CD4-positive, alpha-beta memory T cell (primary cell): Measurements from ENCODE around the gene EFNA1. TPM values are rescaled to one million over a fixed set of nuclear protein-coding genes. Genes with fewer than 3 reads are reported as not detected.

ENCODE experiments used
- CTCF ChIA-PET: fragments of 350-600 bp; sonication (Branson Sonifier 250); formaldehyde crosslinking; loops from one replicate; lab custom pipeline; 2021; ENCODE audit warnings: inconsistent platforms; ENCODE audit not compliant: partially characterized antibody; lab: Charles Lee
- POLR2A ChIA-PET: fragments of 350-600 bp; sonication (Branson Sonifier 250); formaldehyde crosslinking; loops from one replicate; lab custom pipeline; 2021; ENCODE audit not compliant: partially characterized antibody; lab: Charles Lee
- DNase-seq, 5 donors: peaks; one replicate each; pipeline versions ENCODE4 v3.0.0 to v3.0.0-alpha.2; 2020 to 2022; ENCODE audit warnings: mixed read lengths in 1 of 5
- H3K27ac ChIP-seq: one replicate; pipeline ENCODE4 v1.7.0; 2013; ENCODE audit warnings: low read depth, low read length
- H3K27me3 ChIP-seq: 2 replicates; pipeline ENCODE4 v1.7.0; 2013; ENCODE audit warnings: mild to moderate bottlenecking, low read length, moderate library complexity; ENCODE audit not compliant: insufficient read depth
- H3K36me3 ChIP-seq: 2 replicates; pipeline ENCODE4 v1.7.0; 2013; ENCODE audit warnings: mild to moderate bottlenecking, low read length, moderate library complexity; ENCODE audit not compliant: insufficient read depth
- H3K4me1 ChIP-seq: 2 replicates; pipeline ENCODE4 v1.7.0; 2013; ENCODE audit warnings: mild to moderate bottlenecking, low read length, moderate library complexity; ENCODE audit not compliant: insufficient read depth
- H3K4me3 ChIP-seq, 2 donors: one replicate each; pipeline ENCODE4 v1.7.0; 2013; ENCODE audit warnings: low read length in 2 of 2, mild to moderate bottlenecking in 1 of 2
- H3K9me3 ChIP-seq, 2 donors: one replicate each; pipeline ENCODE4 v1.7.0; 2013; ENCODE audit warnings: low read length in 2 of 2, control low read depth in 1 of 2; ENCODE audit not compliant: control insufficient read depth in 1 of 2
- H3K27ac Mint-ChIP-seq, 7 donors: one replicate each; pipeline ENCODE4 v1.8.0; 2020 to 2021; ENCODE audit warnings: mixed read lengths in 7 of 7, mild to moderate bottlenecking in 6 of 7, inconsistent platforms in 3 of 7, moderate library complexity in 3 of 7
- H3K27me3 Mint-ChIP-seq, 2 donors: one replicate each; pipeline ENCODE4 v1.8.0; 2020 to 2021; ENCODE audit warnings: mixed read lengths in 2 of 2
- H3K36me3 Mint-ChIP-seq, 2 donors: one replicate each; pipeline ENCODE4 v1.8.0; 2020 to 2021; ENCODE audit warnings: mixed read lengths in 2 of 2, inconsistent platforms in 1 of 2, mild to moderate bottlenecking in 1 of 2
- H3K4me1 Mint-ChIP-seq, 4 donors: one replicate each; pipeline ENCODE4 v1.8.0; 2020 to 2021; ENCODE audit warnings: mixed read lengths in 4 of 4, mild to moderate bottlenecking in 1 of 4
- H3K4me3 Mint-ChIP-seq, 8 donors: one replicate each; pipeline ENCODE4 v1.8.0; 2020 to 2021; ENCODE audit warnings: mixed read lengths in 8 of 8, mild to moderate bottlenecking in 7 of 8, moderate library complexity in 6 of 8, inconsistent platforms in 3 of 8
- H3K9me3 Mint-ChIP-seq, 8 donors: one replicate each; pipeline ENCODE4 v1.8.0; 2020 to 2021; ENCODE audit warnings: mixed read lengths in 8 of 8, mild to moderate bottlenecking in 5 of 8, inconsistent platforms in 3 of 8, moderate library complexity in 1 of 8
- intact Hi-C: fragments of 100-400 bp; cut with micrococcal nuclease; formaldehyde crosslinking; loops from one replicate; pipeline ENCODE4 v1.15.1; 2023
- polyA plus RNA-seq, 2 donors: library from polyadenylated mRNA; unstranded; fragments of 300-500 nt; fragmentation: Illumina TruSeq; gene quantifications; one replicate each; pipeline ENCODE4 v1.2.3, GENCODE V29; 2021
- total RNA-seq, 2 experiments: library from RNA; stranded (reverse); gene quantifications; one replicate each; pipeline ENCODE4 v1.2.3, GENCODE V29; 2021

Gene EFNA1
- total and polyA plus RNA-seq, 4 experiments from 2014 or later, result 0.84 to 2.0 (median 1.6) TPM

DNA sequence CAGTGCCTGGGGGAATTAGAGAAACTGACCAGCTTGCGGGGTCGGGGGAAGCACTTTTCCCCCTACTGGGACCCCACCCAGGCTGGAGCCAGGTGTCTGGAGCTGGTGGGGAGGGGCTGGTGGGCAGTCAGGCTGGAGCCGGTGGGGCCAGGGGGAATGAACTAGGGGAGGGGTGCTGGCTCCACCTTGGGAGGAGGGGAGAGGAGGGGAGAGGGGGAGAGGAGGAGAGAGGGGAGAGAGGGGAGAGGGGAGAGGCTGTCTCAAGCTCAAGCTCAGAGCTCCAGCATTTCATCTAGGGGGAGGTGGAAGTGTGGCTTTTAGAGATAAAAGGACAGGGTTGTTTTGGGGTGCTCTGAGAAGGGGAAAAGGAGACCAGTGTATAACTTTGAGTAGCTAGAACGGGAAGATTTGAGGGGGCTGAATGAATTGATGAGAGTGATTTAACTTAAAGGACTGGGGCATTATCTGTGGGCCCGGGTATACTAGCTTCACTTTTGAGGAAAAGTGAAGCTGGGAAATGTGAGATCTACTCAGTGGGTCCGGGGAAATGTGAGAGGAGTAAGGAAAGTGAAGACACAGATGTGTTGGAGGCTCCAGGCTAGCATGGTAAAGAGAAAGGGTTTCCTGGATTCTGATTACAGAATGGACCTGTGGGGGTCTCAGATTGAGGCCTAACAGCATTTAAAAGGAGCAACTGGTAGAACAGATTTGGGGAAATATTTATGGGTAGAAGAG lies 2.8 kb downstream of the EFNA1 start:
- Mint-ChIP-seq H3K27ac (peak overlapping the region in 3 of 7 donors; percentile 2 to 59 (median 29)), H3K9me3 (peaks cover 0 to 2% (median 0%) of the 10 kb centered on the region in 8 donors), H3K36me3 (peaks cover 0 to 5% of the 10 kb centered on the region in 2 donors), H3K4me3 (no peak overlapping the region), H3K27me3 (peaks cover 9 to 15% of the 10 kb centered on the region in 2 donors), H3K4me1 (peaks cover 25 to 61% (median 36%) of the 10 kb centered on the region in 4 donors)
- no peak overlapping the region for H3K27ac ChIP-seq
- H3K4me1 ChIP-seq, result peaks cover 40% of the 10 kb centered on the region
- H3K36me3 ChIP-seq, result no peaks in the 10 kb centered on the region
- peaks cover 12% of the 10 kb centered on the region for H3K27me3 ChIP-seq
- ChIA-PET POLR2A (interaction anchor here (1.2 kb wide), 2 partner anchors 43 to 52 kb away, joined by 3 read pairs; partner anchors contain the start of genes EFNA3 and KRTCAP2), CTCF (interaction anchor here (0.6 to 2.7 kb wide), 5 partner anchors 13 to 102 kb away, joined by 3 to 18 read pairs (median 3); no protein-coding TSS in a partner anchor)
- H3K4me3 ChIP-seq, result no peak overlapping the region
- no peak for DNase-seq
- no peaks in the 10 kb centered on the region for H3K9me3 ChIP-seq
- intact Hi-C loops, result no loop called here

DNA sequence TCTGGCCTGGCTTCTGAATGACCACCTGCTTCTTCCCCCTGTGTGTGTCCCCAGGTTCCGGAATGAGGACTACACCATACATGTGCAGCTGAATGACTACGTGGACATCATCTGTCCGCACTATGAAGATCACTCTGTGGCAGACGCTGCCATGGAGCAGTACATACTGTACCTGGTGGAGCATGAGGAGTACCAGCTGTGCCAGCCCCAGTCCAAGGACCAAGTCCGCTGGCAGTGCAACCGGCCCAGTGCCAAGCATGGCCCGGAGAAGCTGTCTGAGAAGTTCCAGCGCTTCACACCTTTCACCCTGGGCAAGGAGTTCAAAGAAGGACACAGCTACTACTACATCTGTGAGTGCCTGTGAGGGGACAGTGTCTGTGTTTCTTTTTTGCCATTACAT lies 3.6 kb downstream of the EFNA1 start:
- Histone ChIP-seq H3K4me1 (peaks cover 39% of the 10 kb centered on the region), H3K4me3 (no peak overlapping the region), H3K9me3 (no peaks in the 10 kb centered on the region), H3K27ac (no peak overlapping the region), H3K27me3 (peaks cover 12% of the 10 kb centered on the region), H3K36me3 (no peaks in the 10 kb centered on the region)
- CTCF ChIA-PET, result interaction anchor here (1.0 to 1.2 kb wide), 4 partner anchors 12 to 62 kb away, joined by 3 to 4 read pairs (median 4); partner anchors contain the start of gene KRTCAP2
- Mint-ChIP-seq H3K9me3 (no peaks in the 10 kb centered on the region), H3K4me3 (peak overlapping the region in 1 of 8 donors; percentile 36), H3K27ac (peak overlapping the region in 2 of 7 donors; percentile 5 to 17), H3K36me3 (peaks cover 0 to 10% of the 10 kb centered on the region in 2 donors), H3K4me1 (peaks cover 25 to 69% (median 40%) of the 10 kb centered on the region in 4 donors), H3K27me3 (peaks cover 8 to 15% of the 10 kb centered on the region in 2 donors)
- intact Hi-C loops, result no loop called here
- DNase-seq, result no peak
- POLR2A ChIA-PET, result no interaction called here

DNA sequence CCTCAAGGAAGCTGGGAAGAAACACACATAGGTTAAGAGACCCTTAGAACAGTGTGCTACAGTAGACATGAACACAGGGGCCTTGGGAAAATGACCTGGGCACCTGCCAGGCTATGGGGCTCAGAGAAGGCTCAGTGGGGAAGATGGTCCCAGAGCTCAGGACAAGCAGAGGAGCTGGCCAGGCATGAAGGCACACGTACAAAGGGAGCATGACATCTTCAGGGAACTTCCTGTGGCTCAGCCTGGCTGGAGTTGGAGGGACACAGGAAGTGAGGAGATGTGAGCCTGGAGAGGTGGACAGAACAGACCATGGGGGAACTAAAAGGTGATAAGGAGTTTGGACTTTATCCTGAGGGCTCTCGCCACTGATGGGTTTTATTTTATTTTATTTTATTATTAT lies 4.2 kb downstream of the EFNA1 start:
- peak overlapping the region in 3 of 8 donors; percentile 9 to 64 (median 27) for H3K4me3 Mint-ChIP-seq
- no peak overlapping the region for H3K27ac Mint-ChIP-seq
- CTCF ChIA-PET, result interaction anchor here (1.0 to 1.1 kb wide), 2 partner anchors 11 to 41 kb away, joined by 3 to 4 read pairs; partner anchors contain the start of gene KRTCAP2

DNA sequence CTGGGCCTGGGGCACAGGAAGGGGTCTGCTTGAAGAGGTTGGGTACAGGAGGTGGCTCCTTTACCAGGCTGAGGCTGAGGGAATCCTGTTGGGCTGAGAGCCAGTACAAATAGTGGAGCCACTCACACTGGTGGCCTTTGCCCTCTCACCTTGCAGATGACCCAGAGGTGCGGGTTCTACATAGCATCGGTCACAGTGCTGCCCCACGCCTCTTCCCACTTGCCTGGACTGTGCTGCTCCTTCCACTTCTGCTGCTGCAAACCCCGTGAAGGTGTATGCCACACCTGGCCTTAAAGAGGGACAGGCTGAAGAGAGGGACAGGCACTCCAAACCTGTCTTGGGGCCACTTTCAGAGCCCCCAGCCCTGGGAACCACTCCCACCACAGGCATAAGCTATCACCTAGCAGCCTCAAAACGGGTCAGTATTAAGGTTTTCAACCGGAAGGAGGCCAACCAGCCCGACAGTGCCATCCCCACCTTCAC lies 6.2 kb downstream of the EFNA1 start:
- peaks cover 2% of the 10 kb centered on the region in 2 donors for H3K27me3 Mint-ChIP-seq
- H3K4me1 ChIP-seq, result peaks cover 33% of the 10 kb centered on the region
- no peaks in the 10 kb centered on the region for H3K36me3 ChIP-seq
- CTCF ChIA-PET, result interaction anchor here (0.6 to 4.2 kb wide), 5 partner anchors 8 to 48 kb away, joined by 3 to 27 read pairs (median 6); partner anchors contain the start of gene KRTCAP2
- H3K4me3 ChIP-seq, result no peak overlapping the region
- H3K27ac Mint-ChIP-seq, result peak overlapping the region in 4 of 7 donors; percentile 6 to 100 (median 64)
- POLR2A ChIA-PET, result interaction anchor here (1.0 to 4.0 kb wide), 5 partner anchors 8 to 110 kb away, joined by 3 to 35 read pairs (median 4); partner anchors contain the start of genes KRTCAP2 and TRIM46
- intact Hi-C loops, result no loop called here
- peaks cover 0 to 13% of the 10 kb centered on the region in 2 donors for H3K36me3 Mint-ChIP-seq
- H3K4me1 Mint-ChIP-seq, result peaks cover 25 to 69% (median 43%) of the 10 kb centered on the region in 4 donors
- peaks cover 8% of the 10 kb centered on the region for H3K27me3 ChIP-seq
- no peaks in the 10 kb centered on the region for H3K9me3 ChIP-seq
- no peaks in the 10 kb centered on the region for H3K9me3 Mint-ChIP-seq
- H3K4me3 Mint-ChIP-seq, result peak overlapping the region in 3 of 8 donors; percentile 34 to 99 (median 98)
- no peak for DNase-seq
- no peak overlapping the region for H3K27ac ChIP-seq

More for the DNA sequence above, 4.2 kb downstream of the EFNA1 start:
- Histone ChIP-seq H3K27me3 (peaks cover 12% of the 10 kb centered on the region), H3K4me1 (peaks cover 37% of the 10 kb centered on the region), H3K27ac (no peak overlapping the region), H3K36me3 (no peaks in the 10 kb centered on the region), H3K9me3 (no peaks in the 10 kb centered on the region), H3K4me3 (no peak overlapping the region)
- intact Hi-C loops, result no loop called here
- Mint-ChIP-seq H3K9me3 (no peaks in the 10 kb centered on the region), H3K4me1 (peaks cover 26 to 71% (median 41%) of the 10 kb centered on the region in 4 donors), H3K36me3 (peaks cover 0 to 10% of the 10 kb centered on the region in 2 donors), H3K27me3 (peaks cover 7 to 13% of the 10 kb centered on the region in 2 donors)
- no peak for DNase-seq
- POLR2A ChIA-PET, result no interaction called here

DNA sequence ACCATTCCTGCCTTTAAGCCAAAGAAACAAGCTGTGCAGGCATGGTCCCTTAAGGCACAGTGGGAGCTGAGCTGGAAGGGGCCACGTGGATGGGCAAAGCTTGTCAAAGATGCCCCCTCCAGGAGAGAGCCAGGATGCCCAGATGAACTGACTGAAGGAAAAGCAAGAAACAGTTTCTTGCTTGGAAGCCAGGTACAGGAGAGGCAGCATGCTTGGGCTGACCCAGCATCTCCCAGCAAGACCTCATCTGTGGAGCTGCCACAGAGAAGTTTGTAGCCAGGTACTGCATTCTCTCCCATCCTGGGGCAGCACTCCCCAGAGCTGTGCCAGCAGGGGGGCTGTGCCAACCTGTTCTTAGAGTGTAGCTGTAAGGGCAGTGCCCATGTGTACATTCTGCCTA lies 6.6 kb downstream of the EFNA1 start:
- Histone ChIP-seq H3K4me3 (no peak overlapping the region), H3K27me3 (peaks cover 3% of the 10 kb centered on the region), H3K36me3 (no peaks in the 10 kb centered on the region), H3K4me1 (peaks cover 29% of the 10 kb centered on the region), H3K27ac (no peak overlapping the region), H3K9me3 (no peaks in the 10 kb centered on the region)
- DNase-seq, result no peak
- Mint-ChIP-seq H3K36me3 (peaks cover 0 to 13% of the 10 kb centered on the region in 2 donors), H3K4me1 (peaks cover 21 to 67% (median 42%) of the 10 kb centered on the region in 4 donors), H3K9me3 (no peaks in the 10 kb centered on the region), H3K27me3 (peaks cover 0 to 2% of the 10 kb centered on the region in 2 donors), H3K27ac (peak overlapping the region; percentile 97 to 100 (median 99)), H3K4me3 (peak overlapping the region; percentile 94 to 99 (median 98))
- POLR2A ChIA-PET, result interaction anchor here (0.5 to 4.0 kb wide), 8 partner anchors 8 to 1351 kb away, joined by 3 to 35 read pairs (median 4); partner anchors contain the start of genes ADAM15, KRTCAP2, MTX1 and TRIM46
- CTCF ChIA-PET, result interaction anchor here (0.6 to 4.2 kb wide), 5 partner anchors 9 to 49 kb away, joined by 3 to 27 read pairs (median 6); partner anchors contain the start of gene KRTCAP2
- intact Hi-C loops, result no loop called here

DNA sequence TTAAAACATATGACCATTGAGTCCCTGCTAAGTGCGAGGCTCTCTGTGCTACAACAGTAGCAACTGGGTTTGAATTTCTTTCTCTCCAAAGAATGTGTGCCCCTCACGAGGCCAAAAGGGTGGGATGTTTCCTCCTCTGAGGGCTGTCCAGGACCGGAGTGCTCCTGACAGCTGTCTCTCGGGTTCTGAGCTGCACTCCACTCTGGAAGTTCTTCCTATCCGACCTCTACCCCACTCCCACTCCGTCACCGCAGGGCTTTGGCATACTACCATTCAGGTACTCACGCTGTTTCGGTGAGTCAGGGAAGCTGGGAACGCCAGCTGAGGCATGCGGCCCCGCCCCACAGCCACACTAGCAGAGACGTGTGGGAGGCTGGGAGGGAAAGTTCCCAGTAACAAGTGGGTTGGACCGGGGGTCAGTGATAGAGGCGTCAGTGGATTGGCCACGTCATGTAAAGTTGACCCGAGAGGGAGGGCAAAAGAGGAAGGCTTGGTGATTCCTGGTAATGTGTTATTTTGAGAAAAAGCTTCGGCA lies 7.3 kb downstream of the EFNA1 start:
- no peaks in the 10 kb centered on the region for H3K27me3 Mint-ChIP-seq
- peaks cover 0 to 13% of the 10 kb centered on the region in 2 donors for H3K36me3 Mint-ChIP-seq
- peak overlapping the region; percentile 94 to 99 (median 98) for H3K4me3 Mint-ChIP-seq
- peaks cover 31% of the 10 kb centered on the region for H3K4me1 ChIP-seq
- DNase-seq, result peak in 1 of 5 donors; percentile 71
- ChIA-PET CTCF (interaction anchor here (0.6 to 4.2 kb wide), 6 partner anchors 9 to 50 kb away, joined by 3 to 27 read pairs (median 6); partner anchors contain the start of gene KRTCAP2), POLR2A (interaction anchor here (0.5 to 4.0 kb wide), 11 partner anchors 9 to 1352 kb away, joined by 3 to 35 read pairs (median 4); partner anchors contain the start of genes ADAM15, KRTCAP2, MTX1 and TRIM46)
- H3K36me3 ChIP-seq, result no peaks in the 10 kb centered on the region
- H3K27ac Mint-ChIP-seq, result peak overlapping the region; percentile 97 to 100 (median 99)
- intact Hi-C loops, result loop anchor here (1.0 to 5.0 kb wide), 2 partner anchors 38 to 48 kb away; partner anchors contain the start of genes KRTCAP2 and TRIM46
- H3K27me3 ChIP-seq, result no peaks in the 10 kb centered on the region
- no peaks in the 10 kb centered on the region for H3K9me3 Mint-ChIP-seq
- peak overlapping the region; percentile 97 for H3K27ac ChIP-seq
- H3K9me3 ChIP-seq, result no peaks in the 10 kb centered on the region
- peak overlapping the region; percentile 62 to 93 for H3K4me3 ChIP-seq
- peaks cover 21 to 66% (median 43%) of the 10 kb centered on the region in 4 donors for H3K4me1 Mint-ChIP-seq
